Activated naive CD4-positive, alpha-beta T cell treated with anti-CD3 and anti-CD28 coated beads, Interleukin-2, amount 50 U/mL, for 16 hours (primary cell): ENCODE measurements around the gene LENEP.

Source experiments
- DNase-seq: peaks from one replicate; pipeline ENCODE4 v3.0.0-alpha.2; 2020

Gene LENEP, protein sequence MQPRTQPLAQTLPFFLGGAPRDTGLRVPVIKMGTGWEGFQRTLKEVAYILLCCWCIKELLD

DNA sequence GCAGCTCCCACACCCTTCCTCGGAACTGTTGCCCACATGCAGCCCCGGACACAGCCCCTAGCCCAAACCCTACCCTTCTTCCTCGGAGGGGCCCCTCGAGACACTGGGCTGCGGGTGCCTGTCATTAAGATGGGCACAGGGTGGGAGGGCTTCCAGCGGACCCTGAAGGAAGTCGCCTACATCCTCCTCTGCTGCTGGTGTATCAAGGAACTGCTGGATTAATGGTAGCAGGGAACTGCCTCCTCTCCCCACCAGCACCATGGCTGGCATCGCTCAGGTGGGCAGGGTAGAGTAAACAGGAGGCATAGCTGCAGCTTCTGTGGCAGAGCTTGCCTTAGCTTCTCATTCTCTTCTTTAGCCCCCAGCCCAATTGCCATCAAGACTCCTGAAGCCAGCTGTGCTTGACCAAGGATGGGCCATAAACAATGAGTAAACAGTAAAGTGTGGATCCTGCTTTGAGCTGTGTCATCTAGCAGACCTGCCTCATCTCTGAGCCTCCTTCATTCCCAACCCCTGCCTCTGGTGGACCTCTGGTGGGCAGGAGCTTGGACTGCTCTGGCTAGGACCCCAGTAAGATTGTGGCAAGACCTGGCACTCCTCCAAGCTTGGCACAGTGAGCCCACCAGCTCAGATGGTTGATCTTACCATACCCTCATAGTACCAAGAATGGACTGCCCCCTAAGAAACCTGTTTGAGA lies at the start of gene LENEP:
Gene LENEP (plus strand): TSS at position 15 of the 697 bp plus-strand sequence. CDS start 22 bp downstream, at position 37.
- no peak for DNase-seq

DNA sequence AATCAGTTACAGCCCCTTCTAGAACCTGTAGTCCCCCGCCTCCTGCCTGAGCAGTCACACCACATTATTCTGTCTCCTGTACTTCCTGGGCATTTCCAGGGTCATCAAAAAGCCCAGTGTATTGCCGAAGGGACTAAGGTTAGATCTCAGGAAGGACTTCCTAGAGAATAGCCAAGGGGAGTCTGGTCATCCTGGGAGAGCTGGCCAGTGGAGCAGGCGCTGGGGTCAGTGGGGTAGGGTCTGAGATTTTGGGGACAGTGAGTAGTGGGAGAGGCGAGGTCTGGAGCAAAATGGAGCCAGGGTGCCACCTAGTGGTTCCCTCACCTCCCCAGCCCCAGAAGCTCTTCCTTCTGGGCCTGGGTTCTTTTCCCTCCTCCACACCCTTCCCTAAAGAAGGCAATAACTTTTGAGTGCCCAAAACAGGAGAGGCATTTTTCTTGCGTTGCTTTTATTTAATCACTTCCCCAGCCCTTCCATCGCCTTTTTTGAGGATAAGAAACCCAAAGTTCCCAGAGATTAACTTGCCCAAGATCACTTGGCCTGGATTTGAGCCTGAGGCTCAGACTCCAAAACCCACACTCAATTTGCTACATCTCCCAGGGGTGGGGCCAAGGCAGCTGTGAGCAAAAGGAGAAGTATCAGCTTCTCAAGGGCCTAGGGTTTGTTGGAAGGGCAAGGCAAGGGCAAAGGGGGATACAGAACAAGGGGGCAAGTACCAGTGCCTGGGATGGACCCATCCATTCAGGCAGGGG lies 49.6 kb upstream of the LENEP start:
- peak; percentile 45 for DNase-seq

GRCh38 chr1:154944401-154945159 lies 48.8 kb upstream of the LENEP start:
- no peak for DNase-seq

DNA sequence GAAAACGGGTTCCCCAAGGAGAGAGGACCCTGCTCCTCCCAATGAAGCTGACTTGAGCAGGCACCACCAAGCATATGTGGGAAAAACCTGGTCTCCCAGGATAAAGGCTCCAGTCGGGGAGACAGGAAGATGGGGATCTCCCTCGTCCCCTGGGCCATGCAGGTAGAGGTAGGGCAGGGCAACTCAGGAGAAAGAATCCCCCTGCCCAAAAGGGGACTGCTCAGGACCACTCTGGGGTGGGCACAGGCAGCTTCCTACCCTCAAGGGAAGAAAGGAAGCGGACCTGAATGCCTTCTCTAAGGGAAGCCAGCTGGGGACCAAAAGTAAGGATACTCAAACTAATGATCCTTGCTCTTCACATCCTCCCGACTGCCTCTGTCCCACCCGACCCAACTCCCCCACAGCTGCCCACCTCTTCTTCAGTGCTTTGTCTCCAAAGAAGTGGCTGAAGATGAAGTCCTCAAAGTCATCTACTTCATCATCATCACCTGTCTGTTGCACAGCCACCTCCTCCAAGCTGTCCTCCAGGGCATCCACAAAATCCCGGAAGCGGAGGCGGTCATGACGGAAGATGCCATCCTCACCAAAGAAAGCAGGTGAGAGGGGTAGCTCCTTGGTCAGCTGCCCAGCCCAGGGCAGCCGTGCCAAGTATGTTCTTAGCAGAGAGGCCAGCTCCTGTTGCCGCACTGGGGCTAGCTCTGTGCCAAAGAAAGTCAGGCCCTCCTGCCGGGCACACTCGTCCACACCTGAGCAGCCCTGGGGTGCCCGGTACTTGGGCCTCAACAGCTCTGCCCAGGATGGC lies 48.0 kb upstream of the LENEP start:
- no peak for DNase-seq

- DNase-seq: no peak
Measured at GRCh38 chr1:154945962-154946850, 47.2 kb upstream of the LENEP start.

- no peak for DNase-seq
Measured at GRCh38 chr1:154948079-154948478, 45.3 kb upstream of the LENEP start.

DNA sequence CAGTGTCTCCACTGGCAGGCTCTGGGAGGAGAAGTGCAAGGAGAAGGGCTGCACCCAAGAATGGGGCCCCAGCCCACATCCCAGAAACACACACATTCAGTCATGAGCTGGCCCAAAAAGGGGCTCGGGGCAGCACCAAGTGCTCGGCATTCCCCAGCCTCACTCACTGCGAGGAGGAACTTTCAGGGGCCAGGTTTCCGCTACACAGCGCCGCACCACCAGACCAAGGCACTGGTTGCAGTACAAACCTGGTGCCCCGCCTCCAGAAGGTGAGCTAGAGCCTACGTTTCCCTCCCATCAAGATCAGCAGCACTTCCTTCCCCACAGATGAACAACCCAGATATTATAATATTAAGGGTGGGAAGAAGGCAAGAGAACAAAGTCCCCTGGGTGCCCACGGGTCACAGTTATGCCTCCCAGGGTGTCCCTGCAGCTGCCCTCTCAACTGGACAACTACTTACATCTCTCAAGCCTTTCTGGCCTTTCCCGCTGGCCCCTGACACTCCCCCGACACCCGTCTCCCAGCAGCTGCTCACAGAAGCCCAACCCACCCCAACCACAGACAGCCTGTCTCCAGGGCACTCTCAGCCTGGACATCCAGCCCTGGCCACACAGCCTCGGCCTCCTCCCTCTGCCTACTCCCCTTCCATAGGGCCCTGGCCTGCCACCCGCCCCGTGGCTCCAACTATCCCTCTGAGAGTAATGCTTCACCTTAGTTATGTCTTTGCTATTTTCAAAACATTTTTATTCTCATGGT lies 41.3 kb upstream of the LENEP start:
- DNase-seq: peak; percentile 66

DNA sequence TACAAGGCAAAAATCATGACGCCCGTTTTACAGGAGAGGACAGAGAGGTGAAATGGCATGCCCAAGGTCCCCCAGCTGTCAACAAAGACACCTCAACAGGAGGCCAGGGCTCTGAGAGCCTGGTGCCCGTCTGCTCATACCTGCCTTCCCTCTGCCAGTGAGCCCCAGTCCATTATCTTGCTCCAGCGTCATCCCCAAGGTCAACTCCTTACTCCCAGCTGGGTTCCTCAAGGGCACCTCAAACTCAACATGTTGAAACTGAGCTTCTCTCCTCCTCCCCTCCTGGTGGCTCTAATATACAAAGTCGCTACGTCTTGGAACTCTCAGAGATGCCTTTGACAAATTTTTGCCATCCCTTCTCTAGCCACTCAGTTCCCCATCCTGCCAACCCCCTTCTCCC lies 40.7 kb upstream of the LENEP start:
- DNase-seq: no peak

GRCh38 chr1:154953611-154954038 lies 39.8 kb upstream of the LENEP start:
- DNase-seq: no peak

DNA sequence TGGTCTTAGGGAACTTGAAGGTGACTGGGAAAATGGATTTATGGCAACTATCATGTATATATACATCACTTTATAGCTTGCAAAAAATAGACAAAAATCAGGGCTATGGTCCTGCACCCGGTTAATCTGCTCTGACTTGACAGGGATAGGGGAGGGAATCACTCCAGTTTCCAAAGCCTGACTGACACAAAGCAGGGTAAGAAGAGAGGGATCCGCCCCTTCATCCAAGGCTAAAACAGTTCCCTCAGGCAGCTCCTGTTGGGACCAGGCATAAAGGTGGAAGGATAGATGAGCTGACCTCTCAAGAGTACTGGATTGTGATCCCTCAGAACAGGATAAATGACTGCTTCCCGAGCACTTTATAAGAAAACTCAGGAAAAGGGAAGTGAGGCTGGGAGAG lies 38.8 kb upstream of the LENEP start:
- DNase-seq: no peak

- DNase-seq: peak; percentile 59
Measured at GRCh38 chr1:154955039-154955717, 38.2 kb upstream of the LENEP start.

- peak; percentile 76 for DNase-seq
Measured at GRCh38 chr1:154955718-154956543, 37.5 kb upstream of the LENEP start, which contains the start of gene PBXIP1. PBXIP1 (minus strand) TSS chr1:154956099; CDS start chr1:154953721, 2,378 bp downstream.

DNA sequence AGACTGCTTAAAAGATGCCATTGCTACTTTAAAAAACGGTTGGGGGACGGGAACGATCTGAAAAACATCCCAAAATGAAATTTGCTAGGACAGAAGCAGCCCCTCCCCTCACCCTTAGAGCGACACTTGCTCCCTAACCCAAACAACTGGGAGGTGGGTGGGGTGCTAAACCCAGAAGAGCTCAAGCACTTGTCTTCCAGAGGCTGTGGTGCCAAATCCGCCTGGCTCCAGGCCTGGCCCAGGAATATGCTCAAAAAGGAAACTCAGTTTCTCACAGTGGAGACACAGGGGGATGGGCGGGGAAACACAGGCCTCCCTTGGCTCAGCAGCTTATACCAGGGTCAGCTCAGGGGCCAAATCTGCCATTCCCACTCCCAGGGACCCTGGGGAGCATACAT lies 36.8 kb upstream of the LENEP start:
- DNase-seq: no peak

GRCh38 chr1:154957091-154957657 lies 36.2 kb upstream of the LENEP start:
- DNase-seq: no peak

DNA sequence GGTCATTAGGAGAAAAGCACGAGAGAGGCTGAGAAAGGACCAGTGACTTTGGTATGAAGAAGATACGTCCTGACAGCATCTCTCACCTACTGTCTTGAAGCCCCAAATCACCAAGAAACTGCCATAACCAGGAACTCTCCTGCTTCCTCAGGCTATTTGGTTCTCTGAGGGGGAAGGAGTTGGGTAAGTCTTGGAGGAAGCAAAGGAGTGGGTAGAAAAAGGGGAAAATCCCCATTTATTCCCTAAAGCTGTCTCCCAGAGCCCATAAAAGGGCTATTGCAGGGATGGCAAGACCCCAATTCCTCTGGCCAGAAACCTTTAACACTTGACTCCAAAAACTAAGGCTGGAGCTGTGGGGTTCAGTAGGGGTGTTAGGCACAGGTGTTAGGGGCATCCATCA lies 35.4 kb upstream of the LENEP start:
- no peak for DNase-seq

GRCh38 chr1:154958681-154959425 lies 34.5 kb upstream of the LENEP start:
- DNase-seq: no peak

- DNase-seq: no peak
Measured at GRCh38 chr1:154959426-154959780, 34.0 kb upstream of the LENEP start.
